Stimulated activated CD8-positive, alpha-beta memory T cell treated with anti-CD3 and anti-CD28 coated beads, Interleukin-4, amount 100 ng/mL, for 1 hour (primary cell): ENCODE measurements around the gene LINGO1.

Source experiments
- DNase-seq, 2 donors: peaks; one replicate each; pipeline ENCODE4 v3.0.0-alpha.2; 2020; ENCODE audit warnings: low read depth in 2 of 2, low spot score in 1 of 2

LINGO1 gene

GRCh38 chr15:77596821-77597803 lies 35.6 kb downstream of the LINGO1 start:
- no peak for DNase-seq

- no peak for DNase-seq
Measured at GRCh38 chr15:77595231-77595630, 37.5 kb downstream of the LINGO1 start.

- DNase-seq: no peak
Measured at GRCh38 chr15:77592758-77593157, 40.0 kb downstream of the LINGO1 start.

- no peak for DNase-seq
Measured at GRCh38 chr15:77591968-77592613, 40.6 kb downstream of the LINGO1 start.

GRCh38 chr15:77589839-77590238 lies 42.9 kb downstream of the LINGO1 start:
- DNase-seq: no peak

GRCh38 chr15:77588126-77588525 lies 44.6 kb downstream of the LINGO1 start:
- DNase-seq: no peak

GRCh38 chr15:77584691-77585090 lies 48.0 kb downstream of the LINGO1 start:
- DNase-seq: no peak

GRCh38 chr15:77584201-77584600 lies 48.5 kb downstream of the LINGO1 start:
- no peak for DNase-seq

- DNase-seq: no peak
Measured at GRCh38 chr15:77582763-77583162, 49.9 kb downstream of the LINGO1 start.

GRCh38 chr15:77581896-77582569 lies 50.7 kb downstream of the LINGO1 start:
- no peak for DNase-seq

GRCh38 chr15:77580996-77581682 lies 51.6 kb downstream of the LINGO1 start:
- no peak for DNase-seq

GRCh38 chr15:77579498-77580188 lies 53.1 kb downstream of the LINGO1 start:
- no peak for DNase-seq

GRCh38 chr15:77578641-77579372 lies 53.9 kb downstream of the LINGO1 start:
- no peak for DNase-seq

GRCh38 chr15:77577366-77577950 lies 55.3 kb downstream of the LINGO1 start:
- no peak for DNase-seq

GRCh38 chr15:77576538-77576937 lies 56.2 kb downstream of the LINGO1 start:
- no peak for DNase-seq

GRCh38 chr15:77575203-77575934 lies 57.3 kb downstream of the LINGO1 start:
- DNase-seq: no peak

GRCh38 chr15:77574521-77575202 lies 58.0 kb downstream of the LINGO1 start:
- no peak for DNase-seq

- DNase-seq: no peak
Measured at GRCh38 chr15:77573802-77574201, 58.9 kb downstream of the LINGO1 start.
